Thyroid gland (tissue), 4 donors: ENCODE measurements around the gene ANKRD11.

Experiments
- CTCF ChIP-seq, 6 experiments: fragments of 200-600 bp in 3 of 6; fragments of 450-650 bp in 3 of 6; sonication (generic) in 3 of 6; IDR thresholded peaks; one replicate each; pipeline ENCODE4 v1.5.1; 2016 to 2019; ENCODE audit warnings: antibody characterized with exemption in 6 of 6, mild to moderate bottlenecking in 2 of 6, inconsistent platforms in 1 of 6, moderate library complexity in 1 of 6
- POLR2A ChIP-seq, 2 donors: fragments of 450-650 bp; IDR thresholded peaks; one replicate each; pipeline ENCODE4 v1.6.1; 2017; ENCODE audit warnings: antibody characterized with exemption in 2 of 2, mild to moderate bottlenecking in 2 of 2, moderate library complexity in 1 of 2

GRCh38 chr16:89359264-89360147 lies 130.9 kb downstream of the ANKRD11 start:
- TF ChIP-seq POLR2A (IDR thresholded peaks at IDR 0.05) (no peak), CTCF (IDR thresholded peaks at IDR 0.05) (no peak)
